ENCODE data around the gene SIRT7. TPM values are rescaled to one million over a fixed set of nuclear protein-coding genes. Genes with fewer than 3 reads are reported as not detected.

The SIRT7 gene
- total RNA-seq, 1 donor from 2014 or later: 30.2 TPM

DNA sequence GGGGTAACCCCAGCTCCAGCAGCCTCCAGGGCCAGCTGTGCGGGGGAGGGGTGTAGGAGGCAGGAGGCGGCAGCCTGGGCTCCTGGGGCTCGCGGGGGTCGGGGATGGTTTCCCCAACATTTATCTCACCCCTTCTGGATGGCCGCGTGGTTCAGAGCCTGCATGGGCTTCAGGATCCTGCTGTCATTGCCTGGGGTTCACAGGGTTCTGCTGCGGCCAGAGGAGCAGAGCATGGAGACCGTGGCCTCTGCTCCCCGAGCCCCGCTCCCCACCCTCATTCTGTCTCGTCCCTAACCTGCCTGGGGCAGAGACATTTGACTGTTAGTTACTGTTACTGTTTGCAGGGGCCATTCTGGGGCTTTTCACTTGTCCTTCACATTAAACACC is 24.2 kb upstream of the SIRT7 start:
- Histone ChIP-seq H3K36me3 (ENCODE audit: insufficient read depth, low read length) (no peaks in the 10 kb centered on the region), H3K9me3 (ENCODE audit: insufficient read depth, low read depth, low read length) (no peaks in the 10 kb centered on the region), H4K20me1 (ENCODE audit: insufficient read depth, low read length) (no peaks in the 10 kb centered on the region), H3K79me2 (ENCODE audit: insufficient read depth, low read length) (no peaks in the 10 kb centered on the region), H3K27me3 (ENCODE audit: insufficient read depth, low read length) (peaks cover 13% of the 10 kb centered on the region), H3K27ac (ENCODE audit: low read depth, low read length) (no peak overlapping the region), H3K9ac (ENCODE audit: low read length) (no peak overlapping the region), H3K4me3 (ENCODE audit: insufficient read depth, low read depth, low read length) (no peak overlapping the region), H2AFZ (ENCODE audit: low read depth, low read length) (no peak overlapping the region), H3K4me2 (ENCODE audit: low read length) (no peak overlapping the region), H3K4me1 (ENCODE audit: insufficient read depth, low read length) (no peaks in the 10 kb centered on the region)
- H3K4me1 Mint-ChIP-seq (ENCODE audit: low read depth, unreplicated experiment): no peaks in the 10 kb centered on the region
- no peak overlapping the region for H3K4me3 Mint-ChIP-seq (ENCODE audit: unreplicated experiment)
- H3K9me3 Mint-ChIP-seq (ENCODE audit: unreplicated experiment): no peaks in the 10 kb centered on the region
- H3K27ac Mint-ChIP-seq (ENCODE audit: unreplicated experiment): no peak overlapping the region
- H3K27me3 Mint-ChIP-seq (ENCODE audit: low read depth, unreplicated experiment): peaks cover 12% of the 10 kb centered on the region
- no peak for DNase-seq (ENCODE audit: low read depth)
- FAIRE-seq: no peak
- no peaks in the 10 kb centered on the region for H3K36me3 Mint-ChIP-seq (ENCODE audit: low read depth, unreplicated experiment)
- TF ChIP-seq, protein P1, sequence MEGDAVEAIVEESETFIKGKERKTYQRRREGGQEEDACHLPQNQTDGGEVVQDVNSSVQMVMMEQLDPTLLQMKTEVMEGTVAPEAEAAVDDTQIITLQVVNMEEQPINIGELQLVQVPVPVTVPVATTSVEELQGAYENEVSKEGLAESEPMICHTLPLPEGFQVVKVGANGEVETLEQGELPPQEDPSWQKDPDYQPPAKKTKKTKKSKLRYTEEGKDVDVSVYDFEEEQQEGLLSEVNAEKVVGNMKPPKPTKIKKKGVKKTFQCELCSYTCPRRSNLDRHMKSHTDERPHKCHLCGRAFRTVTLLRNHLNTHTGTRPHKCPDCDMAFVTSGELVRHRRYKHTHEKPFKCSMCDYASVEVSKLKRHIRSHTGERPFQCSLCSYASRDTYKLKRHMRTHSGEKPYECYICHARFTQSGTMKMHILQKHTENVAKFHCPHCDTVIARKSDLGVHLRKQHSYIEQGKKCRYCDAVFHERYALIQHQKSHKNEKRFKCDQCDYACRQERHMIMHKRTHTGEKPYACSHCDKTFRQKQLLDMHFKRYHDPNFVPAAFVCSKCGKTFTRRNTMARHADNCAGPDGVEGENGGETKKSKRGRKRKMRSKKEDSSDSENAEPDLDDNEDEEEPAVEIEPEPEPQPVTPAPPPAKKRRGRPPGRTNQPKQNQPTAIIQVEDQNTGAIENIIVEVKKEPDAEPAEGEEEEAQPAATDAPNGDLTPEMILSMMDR (IDR thresholded peaks at IDR 0.05; ENCODE audit: insufficient read depth, low read depth, low read length): no peak
- TF ChIP-seq EZH2 (IDR thresholded peaks at IDR 0.05; ENCODE audit: insufficient read depth, low read length): no peak

DNA sequence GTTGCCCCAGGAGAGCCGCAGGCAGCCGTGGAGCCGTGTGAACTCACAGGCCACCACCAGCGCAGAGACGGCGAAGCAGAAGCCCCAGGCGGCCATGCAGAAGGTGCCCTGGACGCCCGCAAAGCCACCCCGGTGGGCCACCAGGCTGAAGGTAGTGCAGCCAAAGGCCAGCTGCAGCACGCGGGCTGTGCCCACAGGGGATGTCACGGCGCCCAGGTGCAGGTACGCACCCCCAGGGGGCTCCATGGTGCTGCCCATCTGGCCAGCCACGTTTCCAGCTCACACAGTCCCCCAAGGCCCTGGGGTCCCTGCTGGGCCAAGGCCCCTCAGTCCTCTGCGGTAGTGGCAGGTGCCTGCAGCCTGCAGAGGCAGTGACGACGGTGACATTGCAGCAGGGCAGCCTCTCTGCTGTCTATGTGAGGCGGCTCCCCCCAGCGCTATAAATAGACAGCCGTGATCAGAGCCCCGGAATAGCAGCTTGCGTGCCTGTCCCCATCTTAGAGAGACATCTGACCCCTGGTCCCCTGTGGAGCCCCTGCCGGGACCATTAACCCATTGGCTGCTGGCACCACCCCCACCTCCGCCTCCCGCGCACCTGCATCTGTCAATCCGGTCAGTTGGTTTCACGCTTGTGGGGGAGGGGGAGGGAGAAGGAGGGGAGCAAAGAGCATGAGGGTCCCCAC is 23.6 kb upstream of the SIRT7 start:
- H3K4me1 ChIP-seq (ENCODE audit: insufficient read depth, low read length): peaks cover 3% of the 10 kb centered on the region
- H3K27ac ChIP-seq (ENCODE audit: low read depth, low read length): no peak overlapping the region
- no peak overlapping the region for H3K9ac ChIP-seq (ENCODE audit: low read length)
- H3K4me3 Mint-ChIP-seq (ENCODE audit: unreplicated experiment): no peak overlapping the region
- no peak overlapping the region for H3K27ac Mint-ChIP-seq (ENCODE audit: unreplicated experiment)
- H3K27me3 Mint-ChIP-seq (ENCODE audit: low read depth, unreplicated experiment): peaks cover 12% of the 10 kb centered on the region
- H3K36me3 ChIP-seq (ENCODE audit: insufficient read depth, low read length): no peaks in the 10 kb centered on the region
- TF ChIP-seq, protein P1 (IDR thresholded peaks at IDR 0.05; ENCODE audit: insufficient read depth, low read depth, low read length): no peak
- TF ChIP-seq EZH2 (IDR thresholded peaks at IDR 0.05; ENCODE audit: insufficient read depth, low read length): no peak
- no peaks in the 10 kb centered on the region for H3K36me3 Mint-ChIP-seq (ENCODE audit: low read depth, unreplicated experiment)
- H2AFZ ChIP-seq (ENCODE audit: low read depth, low read length): no peak overlapping the region
- no peaks in the 10 kb centered on the region for H3K4me1 Mint-ChIP-seq (ENCODE audit: low read depth, unreplicated experiment)
- H3K27me3 ChIP-seq (ENCODE audit: insufficient read depth, low read length): peaks cover 13% of the 10 kb centered on the region
- no peaks in the 10 kb centered on the region for H3K9me3 ChIP-seq (ENCODE audit: insufficient read depth, low read depth, low read length)
- H3K4me2 ChIP-seq (ENCODE audit: low read length): no peak overlapping the region
- H4K20me1 ChIP-seq (ENCODE audit: insufficient read depth, low read length): no peaks in the 10 kb centered on the region
- DNase-seq (ENCODE audit: low read depth): no peak
- no peaks in the 10 kb centered on the region for H3K9me3 Mint-ChIP-seq (ENCODE audit: unreplicated experiment)
- no peak overlapping the region for H3K4me3 ChIP-seq (ENCODE audit: insufficient read depth, low read depth, low read length)
- no peak for FAIRE-seq
- H3K79me2 ChIP-seq (ENCODE audit: insufficient read depth, low read length): peaks cover 3% of the 10 kb centered on the region
